GOT3 (cell line): ENCODE measurements around the gene UQCRC1.

Experiments used
- DNase-seq: peaks from one replicate; lab custom pipeline; 2025; ENCODE audit warnings: mixed read lengths; lab: John Stamatoyannopoulos, UW

The UQCRC1 gene

DNA sequence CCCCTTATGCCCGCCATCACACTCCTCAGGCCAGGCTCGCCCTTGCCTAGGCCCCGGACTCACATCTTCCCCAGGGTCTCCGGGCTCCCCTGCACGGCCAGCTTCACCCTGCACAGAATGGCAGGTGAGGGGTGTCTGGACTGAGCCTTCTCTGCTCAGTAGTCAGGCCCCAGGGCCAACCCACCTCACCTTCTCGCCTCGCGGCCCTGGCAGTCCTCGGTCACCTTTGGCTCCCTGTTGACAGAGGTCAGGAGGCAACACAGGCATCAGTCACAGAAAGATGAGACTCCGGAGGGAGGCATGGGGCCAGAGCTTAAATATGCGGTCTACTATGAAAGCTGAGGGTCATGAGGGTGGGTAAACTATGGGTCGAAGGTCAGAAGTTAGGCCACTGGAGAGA is 37.5 kb downstream of the UQCRC1 start:
- no peak for DNase-seq

DNA sequence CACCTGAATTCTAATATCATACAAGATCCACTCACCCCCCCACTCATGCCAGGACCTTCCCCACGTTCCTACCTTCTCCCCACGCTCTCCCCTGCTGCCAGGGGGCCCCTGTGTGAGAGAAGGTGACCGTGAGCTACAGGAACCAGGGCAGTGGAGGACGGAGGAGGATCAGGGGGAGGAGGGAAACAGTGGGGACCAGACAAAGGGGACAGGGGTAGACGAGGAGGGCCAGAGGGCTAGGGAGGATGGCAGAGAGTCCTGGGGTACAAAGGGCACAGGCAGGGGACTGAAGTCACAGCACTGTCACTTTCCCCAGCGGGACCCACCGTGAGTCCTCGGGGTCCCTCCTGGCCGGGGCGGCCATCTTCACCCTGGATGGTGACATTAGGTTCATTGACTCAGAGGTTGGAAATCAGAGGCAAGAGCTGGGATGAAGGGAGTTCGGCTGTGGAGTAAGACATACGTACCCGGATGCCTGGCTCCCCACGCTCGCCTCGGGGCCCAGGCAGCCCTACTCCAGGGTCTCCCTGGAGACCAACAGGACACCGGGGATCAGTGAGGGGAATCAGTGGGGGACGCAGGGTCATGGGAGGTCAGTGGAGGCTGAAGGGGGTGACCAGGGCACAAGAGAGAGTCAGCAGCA is 39.5 kb downstream of the UQCRC1 start:
- DNase-seq: no peak

DNA sequence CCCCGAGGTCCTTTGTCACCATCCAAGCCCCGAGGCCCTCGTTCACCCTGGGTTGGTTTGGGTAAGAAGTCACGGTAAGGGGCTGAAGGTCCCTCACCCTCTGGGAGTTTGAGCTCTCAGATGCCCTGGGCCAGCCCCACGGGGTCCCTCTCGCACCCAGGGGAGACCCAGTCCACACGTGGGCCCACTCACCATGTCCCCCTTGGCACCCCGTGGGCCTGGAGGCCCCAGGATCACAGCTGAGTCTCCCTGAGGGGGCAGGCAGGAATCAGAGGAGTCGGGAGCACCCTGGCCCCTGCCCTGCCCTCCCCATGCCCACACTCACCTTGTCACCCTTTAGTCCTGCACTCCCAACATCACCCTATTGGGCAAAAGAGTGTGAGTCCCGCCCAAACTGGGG is 40.0 kb downstream of the UQCRC1 start:
- no peak for DNase-seq

DNA sequence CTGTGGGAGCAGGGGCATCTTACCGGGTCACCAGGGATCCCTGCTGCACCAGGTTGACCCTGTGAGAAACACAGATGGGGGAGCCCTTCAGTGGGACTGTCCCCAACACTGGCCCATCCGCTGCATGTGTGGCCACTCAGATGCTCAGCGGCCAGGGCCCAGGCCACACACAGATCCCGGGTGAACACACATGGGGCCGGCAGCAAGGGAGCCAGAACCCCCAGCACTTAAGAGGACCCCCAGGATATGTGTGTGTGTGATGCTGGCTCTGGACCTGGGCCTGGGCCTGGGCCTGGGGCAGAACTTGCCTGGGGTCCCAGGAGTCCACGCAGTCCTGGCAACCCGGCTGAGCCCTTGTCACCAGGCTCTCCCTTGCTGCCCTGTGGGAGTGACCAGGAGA is 41.0 kb downstream of the UQCRC1 start:
- no peak for DNase-seq

DNA sequence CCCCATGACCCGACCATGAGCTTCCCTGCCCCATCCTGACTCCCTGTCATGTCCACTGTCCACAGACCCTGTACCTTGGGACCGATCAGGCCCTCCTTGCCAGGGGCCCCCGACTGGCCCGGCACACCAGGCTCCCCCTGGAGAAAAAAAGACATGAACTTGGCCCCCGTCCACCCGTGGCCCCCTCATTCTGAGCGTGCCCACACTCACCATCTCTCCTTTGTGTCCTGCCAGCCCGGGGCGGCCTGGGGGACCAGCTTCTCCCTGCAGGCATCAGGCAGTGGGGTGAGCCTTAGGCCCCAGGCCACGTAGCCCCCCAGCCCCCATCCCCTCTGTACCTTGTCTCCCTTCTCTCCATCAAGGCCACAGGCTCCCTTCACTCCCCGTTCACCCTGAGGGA is 41.9 kb downstream of the UQCRC1 start:
- no peak for DNase-seq

DNA sequence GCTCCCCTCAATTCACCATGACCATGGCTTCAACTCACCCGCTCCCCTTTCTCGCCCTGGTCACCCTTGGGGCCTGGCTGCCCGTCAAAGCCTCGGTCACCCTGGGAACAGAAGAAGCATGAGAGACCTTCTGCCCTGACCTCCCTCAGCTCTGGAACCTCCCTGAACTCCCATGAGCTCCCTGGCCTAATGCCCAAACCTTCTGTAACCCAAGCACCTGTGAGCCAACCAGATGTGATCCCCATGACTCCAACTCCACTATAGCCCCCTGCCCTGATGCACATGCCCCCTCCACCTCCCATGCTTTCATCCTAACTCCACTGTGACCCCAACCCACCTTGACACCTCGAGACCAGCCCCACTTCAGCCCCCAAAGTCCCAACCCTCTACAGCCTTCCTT is 42.4 kb downstream of the UQCRC1 start:
- DNase-seq: no peak

DNA sequence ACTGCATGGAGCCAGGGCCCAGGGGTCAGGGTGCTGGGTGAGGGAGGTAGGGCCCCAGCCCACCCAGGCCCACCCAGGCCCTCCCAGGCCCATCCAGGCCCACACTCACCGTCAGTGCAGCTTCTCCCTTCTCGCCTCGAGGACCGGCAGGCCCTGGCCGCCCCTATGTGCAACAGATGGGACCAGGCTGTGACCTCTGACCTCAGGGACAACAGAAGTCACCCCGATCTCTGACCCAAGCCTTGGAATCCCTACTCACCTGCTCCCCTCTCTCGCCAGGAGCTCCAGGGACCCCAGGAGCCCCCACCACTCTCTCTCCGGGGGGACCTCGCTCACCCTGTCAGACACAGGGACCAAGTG is 43.1 kb downstream of the UQCRC1 start:
- no peak for DNase-seq

DNA sequence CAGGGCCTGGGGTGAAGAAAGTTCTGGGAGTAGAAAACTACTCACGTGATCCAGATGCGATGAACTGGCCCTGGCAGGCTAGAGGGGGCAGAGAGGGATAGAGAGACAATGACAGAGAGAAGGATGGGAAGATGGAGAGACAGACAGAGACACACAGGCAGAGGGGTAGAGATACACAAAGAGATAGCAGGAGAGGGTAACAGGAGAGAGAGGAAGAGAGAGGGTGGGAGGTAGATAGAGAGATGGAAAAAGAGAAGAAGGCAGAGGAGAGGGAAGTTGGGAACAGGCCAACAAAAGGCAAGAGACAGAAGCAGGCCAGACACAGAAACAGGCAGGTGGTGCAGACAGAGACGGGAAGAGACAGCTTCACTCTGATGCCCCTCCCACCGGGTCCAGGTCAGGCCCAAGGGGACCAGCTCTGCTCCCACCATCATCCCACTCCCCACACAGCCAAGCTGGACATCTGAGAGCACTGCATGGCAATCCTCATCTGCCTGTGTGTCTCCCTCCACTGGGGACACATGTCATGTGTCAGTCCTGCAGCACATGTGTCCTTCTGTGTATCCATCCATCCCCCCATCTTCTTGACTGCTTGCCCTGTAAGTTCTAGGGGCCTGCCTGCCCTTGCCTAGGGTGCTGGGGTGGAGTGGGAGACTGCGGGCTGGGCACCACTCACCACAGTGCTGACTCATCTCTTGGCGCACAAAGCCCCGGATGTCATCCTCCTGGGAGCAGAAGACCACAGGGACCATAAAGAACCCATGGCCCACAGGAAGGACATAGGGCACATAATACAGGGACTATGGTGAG is 43.6 kb downstream of the UQCRC1 start:
- DNase-seq: no peak

DNA sequence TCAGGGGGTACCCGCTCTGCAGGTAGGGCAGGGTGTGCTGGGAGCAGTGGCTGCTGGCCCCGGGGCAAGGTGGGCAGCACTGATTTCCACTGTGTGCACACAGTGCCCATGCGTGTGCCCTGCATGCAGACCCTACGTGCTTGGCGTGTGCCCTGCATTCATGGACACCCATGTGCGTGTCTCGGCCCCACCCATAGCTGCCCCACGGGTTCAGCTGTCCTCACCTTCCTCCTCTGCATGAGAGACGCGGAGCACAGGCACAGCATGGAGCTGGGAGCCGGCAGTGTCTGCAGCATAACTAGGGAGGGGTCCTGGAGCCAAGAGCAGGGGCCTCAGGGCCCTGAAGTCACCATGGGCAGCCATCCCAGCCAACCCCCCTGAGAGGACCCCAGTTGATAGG is 44.3 kb downstream of the UQCRC1 start:
- no peak for DNase-seq

DNA sequence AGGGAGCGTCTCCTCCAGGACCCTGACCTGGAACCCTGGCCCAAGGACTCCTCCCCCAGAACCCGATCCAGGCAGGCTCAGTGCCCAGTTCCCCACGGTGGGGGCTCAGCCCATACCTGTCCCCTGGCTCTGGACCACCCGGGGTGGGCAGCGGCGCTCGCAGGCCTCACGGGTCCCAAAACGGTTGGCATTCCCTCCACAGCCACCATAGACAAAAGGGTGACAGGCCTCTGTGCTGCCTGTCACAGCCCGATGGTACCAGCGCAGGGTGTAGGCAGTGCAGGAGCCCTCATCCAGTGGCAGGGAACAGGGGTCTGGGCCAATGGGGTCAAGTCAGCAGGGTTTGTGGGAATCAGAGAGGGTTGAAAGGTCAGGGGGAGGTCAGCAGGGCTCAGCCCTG is 44.8 kb downstream of the UQCRC1 start:
- DNase-seq: no peak

DNA sequence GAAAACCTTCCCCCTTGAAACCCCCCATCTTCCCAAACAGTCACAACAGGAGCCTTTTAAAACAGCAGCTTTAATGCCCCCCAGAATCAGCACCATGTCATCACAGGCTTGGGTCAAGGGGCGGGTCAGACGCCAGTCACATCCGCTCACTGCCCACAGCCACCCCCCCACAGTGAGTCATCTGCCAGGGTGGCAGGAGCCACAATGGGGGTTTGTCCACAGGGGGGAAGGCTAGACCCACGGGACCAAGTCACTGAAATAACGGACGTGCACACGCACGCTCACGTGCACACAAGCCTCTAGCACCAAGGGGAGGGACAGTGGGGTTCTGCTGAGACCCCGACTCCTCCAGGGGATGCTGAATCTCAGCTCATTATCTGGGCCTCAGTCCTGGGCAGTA is 45.4 kb downstream of the UQCRC1 start:
- peak; percentile 26 for DNase-seq

DNA sequence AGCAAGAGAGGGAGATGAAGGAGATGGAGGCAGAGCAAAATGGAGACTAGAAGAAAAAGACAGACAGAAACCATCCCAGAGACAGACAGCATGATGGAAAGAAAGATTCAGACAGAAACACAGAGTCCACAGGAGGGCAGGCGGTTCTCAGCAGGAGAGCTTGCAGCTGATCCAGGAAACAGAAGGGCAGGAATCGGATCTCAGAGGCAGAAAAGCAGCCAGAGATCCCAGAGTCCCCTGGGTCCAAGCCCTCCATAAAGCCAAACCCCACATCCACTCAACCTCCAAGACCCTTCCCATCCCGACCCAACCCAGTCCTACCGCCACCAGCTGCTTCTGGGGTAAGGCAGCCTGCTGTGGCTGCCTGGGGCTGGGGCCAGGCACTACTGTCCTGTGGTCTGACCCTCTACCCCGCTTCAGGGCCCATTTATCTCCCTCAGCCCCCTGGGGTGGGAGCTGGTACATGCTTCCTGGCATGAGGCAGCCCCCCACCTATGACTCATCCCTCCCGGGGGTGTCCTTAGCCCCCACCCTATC is 46.0 kb downstream of the UQCRC1 start, which contains the start of gene UCN2:
Gene UCN2 (minus strand): TSS at position 400 of the 537 bp plus-strand sequence. CDS start 657 bp downstream, outside the sequence.
- DNase-seq: no peak

DNA sequence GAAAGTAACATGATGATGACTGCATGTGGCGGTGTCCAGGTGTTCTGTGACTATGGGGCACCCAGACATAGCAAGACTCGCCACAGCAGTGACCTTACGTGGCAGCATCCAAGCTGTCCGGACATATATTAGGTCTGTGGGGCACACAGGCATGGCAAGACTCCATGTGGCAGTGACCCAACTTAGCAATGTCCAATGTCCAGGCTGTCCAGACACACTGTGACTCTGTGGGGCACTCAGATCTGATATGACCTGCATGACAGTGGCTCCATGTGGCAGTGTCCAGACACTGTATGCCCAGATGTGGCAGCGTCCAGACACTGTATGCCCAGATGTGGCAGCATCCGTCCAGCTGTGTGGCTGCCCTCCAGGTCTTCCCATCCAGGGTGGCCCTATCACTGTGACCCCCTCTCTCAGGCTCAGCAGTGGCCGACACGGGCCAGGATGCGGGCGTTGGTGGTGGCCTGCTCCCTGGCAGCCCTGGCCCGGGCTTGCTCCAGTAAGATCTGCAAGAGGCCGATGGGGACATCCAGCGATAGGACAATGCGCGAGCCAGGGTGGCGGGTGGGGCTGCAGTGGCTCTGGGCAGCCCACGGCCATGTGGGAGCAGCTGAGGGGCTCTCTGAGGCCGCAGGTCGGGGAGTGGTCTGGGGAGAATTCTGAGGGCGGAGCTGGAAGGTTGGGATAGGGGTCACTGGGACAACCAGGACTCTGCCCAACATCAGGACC is 46.9 kb downstream of the UQCRC1 start:
- no peak for DNase-seq

DNA sequence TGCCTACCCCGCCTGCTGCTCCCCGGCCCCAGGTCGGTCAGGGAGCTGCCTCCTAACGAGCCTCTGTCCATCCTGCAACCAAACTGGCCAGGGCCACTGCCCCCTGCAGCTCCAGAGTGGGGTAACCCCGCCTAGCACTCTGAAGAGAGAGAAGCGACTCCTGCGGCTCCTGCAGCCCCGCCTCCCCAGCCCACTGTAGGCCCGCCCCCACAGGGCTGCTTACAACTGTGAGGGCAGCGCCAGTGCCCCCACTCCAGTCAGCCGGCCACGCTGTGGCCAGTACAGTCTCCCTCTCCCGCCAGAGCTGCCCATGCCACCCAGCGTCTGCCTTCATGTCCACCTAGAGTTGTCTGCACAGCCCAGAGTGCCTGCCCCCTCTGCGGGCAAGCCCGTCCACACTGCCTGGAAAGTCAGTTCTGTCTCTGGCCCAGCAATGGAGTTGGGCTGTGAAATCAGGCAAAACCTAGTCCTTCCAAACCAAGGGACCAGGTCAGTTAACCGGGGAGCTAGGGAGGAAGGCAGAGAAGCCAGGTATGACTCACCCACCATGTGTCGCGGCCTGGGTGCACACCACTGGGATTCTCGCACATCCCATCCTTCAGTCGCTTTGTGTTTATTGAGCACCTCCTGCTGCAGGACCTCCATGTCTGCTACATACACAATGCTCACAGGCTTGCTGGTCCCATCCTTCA is 48.3 kb downstream of the UQCRC1 start:
- no peak for DNase-seq

DNA sequence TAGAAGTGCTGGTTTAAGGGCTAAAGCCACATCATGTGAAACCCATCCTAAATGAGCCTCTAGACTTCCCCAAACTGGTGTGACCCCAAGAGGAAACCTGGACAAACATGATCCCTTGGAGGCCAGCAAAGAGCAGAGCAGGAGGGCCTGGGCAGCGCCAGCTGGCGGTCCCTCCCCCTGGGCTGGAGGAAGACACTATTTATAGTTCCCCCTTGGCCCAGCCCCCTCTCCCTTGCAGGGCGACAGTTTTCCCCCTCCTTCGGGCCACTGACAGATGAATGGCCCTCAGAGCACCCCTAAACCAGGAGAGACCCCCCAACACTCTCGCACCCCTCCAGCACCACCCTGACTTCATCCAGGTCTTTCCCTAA is 48.8 kb downstream of the UQCRC1 start:
- DNase-seq: no peak

DNA sequence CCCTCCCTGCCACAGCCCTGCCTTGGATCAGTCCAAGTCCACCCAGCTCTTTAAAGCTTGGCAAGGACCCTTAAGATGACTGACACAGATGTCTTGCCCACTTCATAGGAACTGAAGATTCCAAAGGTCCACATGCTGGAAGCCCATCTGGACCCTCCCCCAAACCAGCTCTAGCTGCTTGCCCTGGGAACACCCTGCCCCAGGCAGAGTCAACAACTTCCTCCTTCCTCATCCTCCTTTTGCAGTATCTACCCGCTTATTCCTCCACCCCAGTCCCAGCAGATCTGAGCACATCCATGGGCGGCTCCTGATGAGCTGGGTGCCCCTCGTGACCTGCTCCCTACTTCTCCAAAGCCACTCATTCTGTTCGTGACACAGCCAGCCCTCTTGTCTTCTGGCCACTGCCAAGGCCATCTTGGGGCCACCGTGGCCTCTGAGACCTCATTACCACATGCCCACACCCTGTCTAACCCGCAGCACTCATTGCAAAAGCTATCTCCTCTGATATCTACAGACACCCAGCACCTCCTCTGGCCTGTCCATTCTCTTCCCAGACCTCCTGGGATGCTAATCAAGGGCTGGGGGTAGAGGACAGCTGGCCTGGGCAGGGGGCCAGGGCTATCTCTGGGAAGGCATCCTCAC is 50.8 kb downstream of the UQCRC1 start:
- no peak for DNase-seq

DNA sequence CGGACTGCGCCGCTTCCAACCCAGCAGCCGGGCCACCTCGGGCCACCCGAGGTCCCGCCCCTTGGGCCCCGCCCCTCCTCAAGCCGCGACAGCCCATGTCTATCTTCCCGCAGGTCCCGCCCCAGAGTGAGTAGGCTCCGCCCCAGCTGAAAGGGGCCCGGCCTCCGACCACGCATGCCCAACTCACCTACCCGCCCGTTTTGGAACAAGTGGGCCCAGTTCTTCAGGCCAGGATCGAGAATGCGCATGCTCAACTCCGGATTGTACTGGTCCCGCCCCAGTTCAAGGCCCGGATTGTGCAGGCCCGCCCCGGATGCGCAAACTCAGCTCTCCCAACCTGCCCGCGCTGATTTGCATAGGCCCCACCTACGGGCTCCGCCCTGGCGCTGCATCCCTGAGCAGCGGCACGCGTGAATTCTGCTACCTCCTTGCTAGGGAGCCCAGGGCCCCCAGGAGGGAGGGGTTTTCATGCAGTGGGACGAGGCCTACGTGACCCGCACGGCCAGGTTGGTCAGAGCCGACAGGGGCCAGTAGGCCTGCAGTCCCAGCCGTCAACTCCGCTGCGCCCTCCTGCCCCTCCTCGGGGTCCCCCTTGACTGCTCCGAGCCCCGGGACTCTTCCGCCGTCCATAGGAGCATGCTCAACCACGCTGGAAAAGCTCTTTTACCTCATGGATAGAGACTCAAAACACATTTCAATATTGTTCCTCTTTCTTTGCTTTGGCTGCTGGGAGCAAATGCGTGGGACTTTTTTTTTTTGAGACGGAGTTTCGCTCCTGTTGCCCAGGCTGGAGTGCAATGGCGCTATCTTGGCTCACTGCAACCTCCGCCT is 52.4 kb downstream of the UQCRC1 start, which contains the start of gene PFKFB4:
Gene PFKFB4 (minus strand): TSS at position 8 of the 831 bp plus-strand sequence. CDS start 26 bp downstream, outside the sequence.
- DNase-seq: peak; percentile 95

DNA sequence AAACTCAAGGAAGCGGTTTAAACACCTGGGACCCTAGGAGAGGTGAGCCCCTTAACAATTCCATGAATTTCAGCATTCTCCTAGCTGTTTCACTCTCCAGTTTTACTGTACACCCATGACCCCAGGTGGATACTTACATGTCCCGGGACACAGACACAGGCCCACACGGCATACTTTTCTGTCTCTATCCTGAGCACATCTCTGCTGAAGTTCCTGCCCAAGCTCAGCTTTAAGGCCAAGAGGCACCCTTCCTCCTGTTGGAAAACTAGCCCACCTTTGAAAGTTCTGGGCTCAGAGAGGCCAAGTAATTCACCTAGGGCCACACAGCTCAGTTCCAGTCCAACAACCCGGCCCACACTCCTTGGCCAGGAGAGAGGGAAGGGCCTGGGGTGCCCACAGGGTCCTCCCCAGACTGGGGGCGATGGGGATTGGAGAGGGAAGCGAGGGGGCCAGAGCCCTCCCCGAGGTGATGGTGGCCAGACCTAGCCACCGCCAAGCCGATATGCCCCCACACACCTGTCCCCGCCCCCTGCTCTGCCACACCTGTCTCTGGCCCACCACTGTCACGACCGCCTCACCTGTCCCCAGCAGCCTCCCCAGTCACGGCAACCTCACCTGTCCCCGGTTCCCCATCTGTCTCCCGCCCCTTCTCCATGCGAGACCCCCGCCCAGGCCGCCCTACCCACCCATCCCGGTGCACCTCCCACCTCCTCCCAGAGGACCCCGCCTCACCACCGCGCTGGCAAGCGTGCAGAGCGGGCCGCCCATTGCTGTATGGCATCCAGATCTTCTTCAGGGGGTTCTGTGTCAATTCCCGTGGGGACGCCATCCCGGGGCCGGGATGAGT is 53.3 kb downstream of the UQCRC1 start:
- no peak for DNase-seq

DNA sequence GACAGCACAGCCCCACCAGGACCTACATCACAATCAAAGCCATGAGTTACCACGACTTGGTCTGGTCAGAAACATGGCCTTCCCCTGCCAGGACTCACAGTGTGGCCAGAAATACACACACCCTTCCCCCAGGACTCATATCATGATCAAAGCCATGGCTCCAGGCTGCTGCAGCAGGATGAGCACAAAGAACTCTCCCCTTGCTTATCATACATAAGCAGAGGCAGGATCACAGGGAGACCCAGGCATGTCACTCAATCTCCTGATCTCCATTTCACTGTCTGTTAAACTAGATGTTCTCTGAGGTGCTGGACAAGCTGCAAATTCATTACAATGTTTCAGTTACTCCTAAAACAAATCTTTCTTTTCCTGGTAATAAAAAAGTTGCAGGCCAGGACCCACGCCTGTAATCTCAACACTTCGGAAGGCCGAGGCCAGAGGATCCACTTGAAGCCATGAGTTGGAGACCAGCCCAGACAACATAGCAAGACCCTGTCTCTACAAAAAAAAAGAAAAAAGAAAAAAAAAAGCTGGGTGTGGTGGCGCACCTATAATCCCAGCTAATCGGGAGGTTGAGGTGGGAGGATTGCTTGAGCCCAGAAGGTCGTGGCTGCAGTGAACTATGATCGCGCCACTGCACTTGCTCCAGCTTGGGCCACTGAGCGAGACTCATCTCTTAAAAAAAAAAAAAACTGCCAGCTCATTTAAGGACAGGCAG is 54.1 kb downstream of the UQCRC1 start:
- DNase-seq: no peak
